CD4-positive, CD25-positive, alpha-beta regulatory T cell (primary cell): ENCODE measurements around the gene TMEM154. TPM values are rescaled to one million over a fixed set of nuclear protein-coding genes. Genes with fewer than 3 reads are reported as not detected.

Experiments used
- ATAC-seq, 2 donors: fragments of 150-1000 bp; cut with Tn5 transposase; one replicate each; pipeline ENCODE4 v1.10.0; 2021; ENCODE audit warnings: low read depth in 2 of 2, moderate number of reproducible peaks in 2 of 2, moderate library complexity in 1 of 2
- DNase-seq, 3 donors: peaks; one replicate each; pipeline versions ENCODE4 v3.0.0 to v3.0.0-alpha.2; 2012 to 2022; ENCODE audit warnings: mixed read lengths in 1 of 3
- H3K27ac ChIP-seq: one replicate; pipeline ENCODE4 v1.7.0; 2013; ENCODE audit warnings: mild to moderate bottlenecking, low read length; ENCODE audit not compliant: insufficient read depth, poor library complexity, severe bottlenecking
- H3K27me3 ChIP-seq: one replicate; pipeline ENCODE4 v1.7.0; 2013; ENCODE audit warnings: low read length; ENCODE audit not compliant: control insufficient read depth, insufficient read depth
- H3K36me3 ChIP-seq: one replicate; pipeline ENCODE4 v1.7.0; 2013; ENCODE audit warnings: mild to moderate bottlenecking, low read length, moderate library complexity; ENCODE audit not compliant: control insufficient read depth, insufficient read depth
- H3K4me1 ChIP-seq: 2 replicates; pipeline ENCODE4 v1.7.0; 2013; ENCODE audit warnings: mild to moderate bottlenecking, low read length; ENCODE audit not compliant: insufficient read depth, control insufficient read depth, poor library complexity, severe bottlenecking
- H3K4me3 ChIP-seq: one replicate; pipeline ENCODE4 v1.7.0; 2013; ENCODE audit warnings: low read depth, mild to moderate bottlenecking, low read length, moderate library complexity
- H3K9me3 ChIP-seq, 2 experiments: 1 replicate in 1 of 2; 2 replicates in 1 of 2; pipeline ENCODE4 v1.7.0; 2013; ENCODE audit warnings: low read length in 2 of 2, mild to moderate bottlenecking in 1 of 2, moderate library complexity in 1 of 2; ENCODE audit not compliant: control insufficient read depth in 2 of 2
- H3K27ac Mint-ChIP-seq, 3 donors: one replicate each; pipeline ENCODE4 v1.8.0; 2020 to 2022; ENCODE audit warnings: mild to moderate bottlenecking in 3 of 3, mixed read lengths in 3 of 3, moderate library complexity in 2 of 3
- H3K27me3 Mint-ChIP-seq: one replicate; pipeline ENCODE4 v1.8.0; 2022; ENCODE audit warnings: mild to moderate bottlenecking, mixed read lengths
- H3K36me3 Mint-ChIP-seq: one replicate; pipeline ENCODE4 v1.8.0; 2020; ENCODE audit warnings: mixed read lengths
- H3K4me1 Mint-ChIP-seq, 4 donors: one replicate each; pipeline ENCODE4 v1.8.0; 2020 to 2022; ENCODE audit warnings: mixed read lengths in 4 of 4, mild to moderate bottlenecking in 1 of 4
- H3K4me3 Mint-ChIP-seq, 4 donors: one replicate each; pipeline ENCODE4 v1.8.0; 2020 to 2022; ENCODE audit warnings: mild to moderate bottlenecking in 4 of 4, mixed read lengths in 4 of 4, moderate library complexity in 3 of 4
- H3K9me3 Mint-ChIP-seq, 7 donors: one replicate each; pipeline ENCODE4 v1.8.0; 2020 to 2022; ENCODE audit warnings: mixed read lengths in 7 of 7, mild to moderate bottlenecking in 3 of 7, moderate library complexity in 2 of 7
- polyA plus RNA-seq, 4 donors: library from polyadenylated mRNA; unstranded; fragments of 300-500 nt; fragmentation: Illumina TruSeq; gene quantifications; one replicate each; pipeline ENCODE4 v1.2.3, GENCODE V29; 2021
- total RNA-seq: library from RNA; stranded (reverse); gene quantifications from one replicate; pipeline ENCODE4 v1.2.3, GENCODE V29; 2022

TMEM154 gene
- total and polyA plus RNA-seq, 5 donors from 2014 or later = 36.3 to 62.4 (median 55.2) TPM

DNA sequence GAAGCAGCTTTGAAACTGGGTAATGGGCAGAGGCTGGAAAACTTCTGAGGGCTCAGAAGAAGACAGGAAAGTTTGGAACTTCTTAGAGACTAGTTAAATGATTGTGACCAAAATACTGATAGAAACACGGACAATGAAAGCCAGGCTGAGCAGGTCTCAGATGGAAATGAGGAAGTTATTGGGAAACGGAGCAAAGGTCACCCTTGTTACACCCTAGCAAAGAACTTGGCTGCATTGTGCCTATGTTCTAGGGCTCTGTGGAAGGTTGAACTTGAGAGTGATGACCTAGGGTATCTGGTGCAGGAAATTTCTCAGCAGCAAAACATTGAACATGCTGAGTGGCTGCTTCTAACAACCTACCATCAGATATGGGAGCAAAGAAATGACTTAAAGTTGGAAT lies 93.1 kb downstream of the TMEM154 start:
- Mint-ChIP-seq H3K27ac (peak overlapping the region; percentile 74 to 99 (median 92)), H3K4me1 (peaks cover 13 to 57% (median 32%) of the 10 kb centered on the region in 4 donors), H3K27me3 (peaks cover 4% of the 10 kb centered on the region), H3K4me3 (peak overlapping the region in 1 of 4 donors; percentile 36), H3K36me3 (peaks cover 5% of the 10 kb centered on the region), H3K9me3 (peaks cover 0 to 8% (median 5%) of the 10 kb centered on the region in 7 donors)
- peak overlapping the region; percentile 74 for H3K4me3 ChIP-seq
- DNase-seq (no peak), ATAC-seq (no peak)
- H3K27ac ChIP-seq = peak overlapping the region; percentile 73
- no peaks in the 10 kb centered on the region for H3K9me3 ChIP-seq
- peaks cover 28% of the 10 kb centered on the region for H3K4me1 ChIP-seq
- no peaks in the 10 kb centered on the region for H3K36me3 ChIP-seq
- no peaks in the 10 kb centered on the region for H3K27me3 ChIP-seq

DNA sequence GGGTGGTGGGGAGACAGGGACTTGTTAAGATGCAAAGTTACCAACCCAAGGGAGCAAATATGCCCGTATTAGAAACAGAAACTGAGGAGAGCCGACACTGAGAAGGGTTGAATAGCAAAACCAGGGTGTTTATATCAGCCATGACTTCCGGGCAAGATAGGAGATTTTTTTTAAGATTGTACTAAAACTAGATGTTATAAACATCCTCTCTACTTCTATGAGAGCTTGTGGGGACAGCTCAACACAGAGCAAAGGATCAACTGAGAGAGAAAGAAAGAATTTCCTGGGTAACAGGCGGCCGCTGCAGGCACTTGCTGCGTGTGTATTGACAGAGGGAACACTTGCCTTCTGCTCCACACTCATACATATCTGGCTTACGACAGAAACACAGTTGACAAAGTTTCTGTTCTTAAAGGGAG lies 94.8 kb downstream of the TMEM154 start:
- Mint-ChIP-seq H3K4me3 (peak overlapping the region; percentile 76 to 90 (median 85)), H3K9me3 (peaks cover 0 to 8% (median 5%) of the 10 kb centered on the region in 7 donors), H3K4me1 (peaks cover 8 to 44% (median 28%) of the 10 kb centered on the region in 4 donors), H3K27ac (peak overlapping the region; percentile 87 to 99 (median 92)), H3K36me3 (peaks cover 5% of the 10 kb centered on the region), H3K27me3 (no peaks in the 10 kb centered on the region)
- DNase-seq (peak in 2 of 3 donors; percentile 46 to 74), ATAC-seq (peak; percentile 84 to 89)
- Histone ChIP-seq H3K36me3 (no peaks in the 10 kb centered on the region), H3K27me3 (no peaks in the 10 kb centered on the region), H3K4me1 (peaks cover 28% of the 10 kb centered on the region), H3K27ac (peak overlapping the region; percentile 73), H3K4me3 (peak overlapping the region; percentile 74), H3K9me3 (no peaks in the 10 kb centered on the region)

DNA sequence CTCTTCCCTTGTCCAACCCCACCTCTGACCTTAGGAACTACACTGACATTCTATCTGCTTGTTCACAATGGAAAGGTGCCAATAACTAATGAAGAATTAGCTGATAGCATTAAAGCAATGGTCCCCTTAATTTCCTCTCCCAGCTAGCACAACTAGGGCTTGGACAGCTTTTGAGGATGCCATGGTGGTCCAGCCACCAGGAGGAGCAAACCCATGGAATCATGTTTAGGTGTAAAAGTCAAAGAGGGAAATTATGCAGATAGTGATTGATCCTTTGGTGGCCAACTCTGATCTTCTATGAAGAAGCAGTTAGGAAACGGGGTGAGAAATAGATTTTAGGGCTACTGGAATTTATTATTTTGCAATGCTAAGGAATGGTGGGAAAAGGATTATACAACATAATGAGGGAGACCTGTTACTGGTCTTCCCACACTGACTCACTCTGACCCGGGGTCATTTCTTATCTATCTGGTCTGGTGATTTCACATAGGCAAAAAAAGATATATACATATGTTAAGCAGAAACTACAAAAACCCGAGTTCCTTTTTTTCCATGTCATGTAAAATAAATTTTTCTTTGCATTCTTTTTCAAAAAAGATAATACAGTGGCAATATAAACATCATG lies 98.1 kb downstream of the TMEM154 start:
- Mint-ChIP-seq H3K4me3 (no peak overlapping the region), H3K27ac (no peak overlapping the region), H3K9me3 (peaks cover 0 to 5% (median 2%) of the 10 kb centered on the region in 7 donors), H3K27me3 (peaks cover 8% of the 10 kb centered on the region), H3K36me3 (peaks cover 5% of the 10 kb centered on the region), H3K4me1 (peaks cover 8 to 37% (median 25%) of the 10 kb centered on the region in 4 donors)
- Histone ChIP-seq H3K4me1 (peaks cover 21% of the 10 kb centered on the region), H3K27ac (no peak overlapping the region), H3K27me3 (no peaks in the 10 kb centered on the region), H3K4me3 (no peak overlapping the region), H3K36me3 (no peaks in the 10 kb centered on the region), H3K9me3 (no peaks in the 10 kb centered on the region)
- DNase-seq (no peak), ATAC-seq (no peak)

DNA sequence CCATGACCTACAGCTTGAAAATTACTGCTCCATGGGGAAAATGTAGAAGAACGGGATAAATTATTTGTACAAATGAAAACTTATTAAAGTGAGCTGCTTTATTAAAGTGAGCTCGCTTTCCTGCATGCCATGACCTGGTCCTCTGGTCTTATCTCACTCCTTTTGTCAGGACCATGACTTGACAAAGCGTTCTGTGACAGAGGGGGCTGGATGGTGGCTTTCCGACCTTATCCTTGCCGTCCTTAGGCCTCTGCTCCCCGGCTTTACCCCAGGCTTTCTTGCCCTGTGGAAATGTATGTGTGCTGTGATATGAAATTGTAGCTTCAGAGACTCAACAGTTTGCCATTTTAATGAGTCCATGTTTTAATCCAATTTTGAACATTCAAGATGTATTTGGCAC lies 99.9 kb downstream of the TMEM154 start:
- H3K9me3 Mint-ChIP-seq = peaks cover 0 to 4% (median 0%) of the 10 kb centered on the region in 7 donors
- H3K27me3 ChIP-seq = no peaks in the 10 kb centered on the region
- H3K27ac ChIP-seq = no peak overlapping the region
- H3K27me3 Mint-ChIP-seq = peaks cover 13% of the 10 kb centered on the region
- H3K4me3 ChIP-seq = no peak overlapping the region
- peaks cover 3 to 25% (median 12%) of the 10 kb centered on the region in 4 donors for H3K4me1 Mint-ChIP-seq
- H3K36me3 ChIP-seq = no peaks in the 10 kb centered on the region
- H3K9me3 ChIP-seq = no peaks in the 10 kb centered on the region
- peaks cover 5% of the 10 kb centered on the region for H3K4me1 ChIP-seq
- no peak overlapping the region for H3K4me3 Mint-ChIP-seq
- peak overlapping the region in 1 of 3 donors; percentile 93 for H3K27ac Mint-ChIP-seq
- DNase-seq (no peak), ATAC-seq (no peak)
- H3K36me3 Mint-ChIP-seq = peaks cover 5% of the 10 kb centered on the region

DNA sequence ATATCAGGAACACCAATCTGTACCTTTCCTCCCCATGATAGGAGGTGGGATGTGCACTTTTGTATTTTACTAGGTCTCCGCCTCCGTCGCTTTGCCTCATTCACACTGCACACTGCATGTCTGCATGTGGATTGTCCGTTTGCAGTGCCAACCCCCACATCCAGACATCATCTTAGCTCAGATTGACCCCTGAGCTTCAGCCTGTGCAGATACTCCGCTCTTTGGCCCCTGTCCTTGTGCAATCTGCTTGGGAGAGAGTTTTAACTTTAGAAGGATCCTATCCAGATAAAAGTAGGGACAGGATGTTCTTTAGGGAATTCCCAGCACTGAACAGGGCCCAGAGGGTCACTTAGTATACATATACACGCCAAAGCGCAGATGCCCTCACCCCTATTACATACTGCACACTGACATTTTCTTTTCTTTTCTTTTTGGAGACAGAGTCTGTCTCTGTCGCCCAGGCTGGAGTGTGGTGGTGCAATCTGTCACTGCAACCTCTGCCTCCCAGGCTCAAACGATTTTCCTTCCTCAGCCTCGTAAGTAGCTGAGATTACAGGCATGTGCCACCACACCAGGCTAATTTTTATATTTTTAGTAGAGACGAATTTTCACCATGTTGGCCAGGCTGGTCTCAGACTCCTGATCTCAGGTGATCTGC lies 100.6 kb downstream of the TMEM154 start:
- H3K36me3 Mint-ChIP-seq = peaks cover 5% of the 10 kb centered on the region
- Histone ChIP-seq H3K27me3 (no peaks in the 10 kb centered on the region), H3K27ac (no peak overlapping the region), H3K36me3 (no peaks in the 10 kb centered on the region), H3K4me3 (no peak overlapping the region), H3K9me3 (no peaks in the 10 kb centered on the region), H3K4me1 (no peaks in the 10 kb centered on the region)
- H3K4me3 Mint-ChIP-seq = no peak overlapping the region
- peaks cover 0 to 18% (median 9%) of the 10 kb centered on the region in 4 donors for H3K4me1 Mint-ChIP-seq
- DNase-seq = no peak
- peaks cover 0 to 4% (median 0%) of the 10 kb centered on the region in 7 donors for H3K9me3 Mint-ChIP-seq
- ATAC-seq = no peak
- H3K27me3 Mint-ChIP-seq = peaks cover 19% of the 10 kb centered on the region
- no peak overlapping the region for H3K27ac Mint-ChIP-seq

DNA sequence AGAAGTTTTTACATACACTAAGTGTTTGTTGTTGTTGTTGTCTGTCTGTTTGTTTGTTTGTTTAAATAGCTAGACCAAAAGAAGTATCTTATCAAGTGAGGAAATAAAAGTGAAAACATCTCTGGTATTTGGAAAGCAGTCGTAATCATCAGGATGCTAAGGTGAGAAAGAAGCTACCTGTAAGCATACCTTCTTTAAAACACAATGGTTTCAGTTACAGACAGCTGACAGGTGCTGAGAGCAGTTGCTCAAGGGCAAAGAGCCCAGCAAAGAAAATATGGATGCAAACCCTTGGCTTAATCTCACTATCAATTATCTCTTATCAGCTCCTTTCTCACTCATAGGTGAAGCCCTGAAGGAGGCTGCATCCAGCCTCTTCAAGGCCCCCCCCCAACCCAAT lies 101.1 kb downstream of the TMEM154 start:
- Mint-ChIP-seq H3K27me3 (peaks cover 23% of the 10 kb centered on the region), H3K4me1 (peaks cover 0 to 14% (median 6%) of the 10 kb centered on the region in 4 donors), H3K27ac (no peak overlapping the region), H3K9me3 (peaks cover 0 to 4% (median 0%) of the 10 kb centered on the region in 7 donors), H3K36me3 (peaks cover 5% of the 10 kb centered on the region), H3K4me3 (no peak overlapping the region)
- Histone ChIP-seq H3K4me3 (no peak overlapping the region), H3K27me3 (no peaks in the 10 kb centered on the region), H3K27ac (no peak overlapping the region), H3K4me1 (no peaks in the 10 kb centered on the region), H3K36me3 (no peaks in the 10 kb centered on the region), H3K9me3 (no peaks in the 10 kb centered on the region)
- no peak for ATAC-seq
- no peak for DNase-seq

DNA sequence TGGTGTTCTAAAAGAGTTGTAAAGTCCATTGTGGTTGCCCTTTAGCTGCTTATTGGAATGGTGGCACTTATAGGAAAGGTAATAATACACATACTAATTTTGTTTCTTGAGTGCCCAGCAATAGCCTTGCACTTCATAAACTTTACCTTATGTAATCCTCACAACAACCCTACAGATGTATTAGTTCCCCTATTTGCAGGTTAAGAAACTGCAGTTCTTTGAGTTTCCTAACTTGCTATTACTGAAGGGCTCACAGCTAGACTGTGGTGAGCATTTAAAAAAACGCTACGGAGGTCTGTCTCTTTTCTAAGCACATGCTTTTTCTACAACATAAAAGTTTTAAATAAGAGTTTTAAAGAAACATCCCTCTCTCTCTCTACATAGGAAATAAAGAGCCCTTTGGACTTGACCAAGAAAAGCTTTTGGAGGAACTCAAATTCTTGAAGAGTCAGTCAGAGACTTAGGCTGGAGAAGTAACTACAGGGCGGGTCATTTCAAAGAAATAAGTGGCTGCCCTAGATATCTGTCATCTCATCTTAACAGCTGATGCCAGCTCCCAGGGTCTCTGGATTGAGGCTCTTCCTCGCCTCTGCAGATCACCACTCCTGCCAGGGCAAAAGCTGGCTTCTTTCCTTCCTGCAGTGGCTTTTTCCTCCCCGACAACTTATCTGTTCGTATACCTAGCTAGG lies 101.9 kb downstream of the TMEM154 start:
- no peak overlapping the region for H3K4me3 Mint-ChIP-seq
- Histone ChIP-seq H3K4me3 (no peak overlapping the region), H3K27ac (no peak overlapping the region), H3K9me3 (no peaks in the 10 kb centered on the region), H3K36me3 (no peaks in the 10 kb centered on the region), H3K4me1 (no peaks in the 10 kb centered on the region), H3K27me3 (no peaks in the 10 kb centered on the region)
- no peaks in the 10 kb centered on the region for H3K36me3 Mint-ChIP-seq
- DNase-seq = no peak
- peaks cover 23% of the 10 kb centered on the region for H3K27me3 Mint-ChIP-seq
- peaks cover 0 to 4% (median 0%) of the 10 kb centered on the region in 7 donors for H3K9me3 Mint-ChIP-seq
- no peak for ATAC-seq
- no peak overlapping the region for H3K27ac Mint-ChIP-seq
- peaks cover 0 to 8% (median 6%) of the 10 kb centered on the region in 4 donors for H3K4me1 Mint-ChIP-seq
